ENCODE measurements around the gene C8G. TPM values are rescaled to one million over a fixed set of nuclear protein-coding genes. Genes with fewer than 3 reads are reported as not detected.
A peak's percentile ranks its signal among the peaks of the same experiment; 100 is the strongest.

C8G gene
- total RNA-seq, 1 donor from 2014 or later: not detected

DNA sequence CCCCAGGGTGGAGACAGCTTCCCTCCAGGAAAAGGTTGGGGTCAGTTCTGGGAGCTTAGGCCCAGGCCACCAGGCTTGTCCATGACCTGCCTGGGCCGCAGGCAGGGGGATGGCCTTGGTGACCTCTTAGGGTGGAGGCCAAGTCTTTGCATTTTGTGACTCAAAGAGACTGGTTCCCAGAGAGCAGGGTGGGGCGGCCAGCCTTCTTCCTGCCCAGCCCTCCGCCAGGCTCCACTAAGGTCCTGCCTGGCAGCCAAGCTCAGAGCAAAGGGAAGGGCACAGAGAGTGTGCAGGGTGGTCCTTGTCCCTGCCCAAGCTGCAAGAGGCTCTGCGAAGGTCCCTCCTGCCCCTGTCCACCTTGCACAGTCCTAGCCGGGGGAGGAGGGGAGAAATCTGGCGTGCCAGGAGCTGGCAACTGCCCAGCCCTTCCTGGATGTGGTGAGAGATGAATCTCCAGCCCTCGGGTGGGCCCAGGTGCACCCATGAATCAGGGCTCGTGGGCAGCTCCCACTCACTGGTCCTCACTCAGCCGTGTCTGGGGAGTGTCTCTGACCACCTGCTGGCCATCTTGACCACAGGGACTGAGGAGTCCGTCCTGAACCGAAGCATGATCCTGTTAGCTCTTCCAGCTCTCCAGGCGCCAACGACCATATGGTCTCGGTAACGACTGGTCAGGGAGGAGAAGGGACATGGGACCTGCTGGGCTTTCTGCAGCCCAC is 29.9 kb downstream of the C8G start:
- Histone ChIP-seq H3K36me3 (no peaks in the 10 kb centered on the region), H3K4me1 (peaks cover 42% of the 10 kb centered on the region), H3K9me3 (no peaks in the 10 kb centered on the region), H3K27ac (peak overlapping the region; percentile 87), H3K4me3 (no peak overlapping the region), H3K27me3 (no peaks in the 10 kb centered on the region)
- intact Hi-C loops (cut with DNase I): no loop called here
- no peak for DNase-seq (ENCODE audit: extremely low spot score in 2 of 2)
- TF ChIP-seq POLR2A (IDR thresholded peaks at IDR 0.05) (no peak), POLR2AphosphoS5 (IDR thresholded peaks at IDR 0.05; ENCODE audit: insufficient read depth in 1 of 2, low read depth in 1 of 2) (peak in 1 of 2 donors; percentile 16)

DNA sequence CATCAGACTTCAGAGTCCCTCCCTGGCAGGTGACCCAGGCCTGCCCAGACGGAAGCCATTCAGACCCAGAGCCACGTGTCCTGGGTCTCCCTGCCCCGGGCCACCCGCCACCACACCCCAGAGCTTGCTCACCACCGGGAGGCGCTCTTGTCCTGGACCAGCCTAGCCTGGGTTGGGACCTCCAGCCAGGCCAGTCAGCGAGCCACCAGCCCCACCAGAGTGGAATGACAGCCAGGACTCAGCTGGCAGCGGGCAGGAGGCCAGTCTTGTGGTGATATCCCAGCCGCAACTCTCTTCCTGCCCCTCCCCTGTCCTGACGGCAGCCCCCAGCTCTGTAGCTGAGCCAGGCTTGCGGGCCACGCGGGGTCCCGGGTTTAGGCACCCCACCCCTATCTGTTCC is 30.6 kb downstream of the C8G start:
- H3K4me3 ChIP-seq: no peak overlapping the region
- TF ChIP-seq, protein P1, sequence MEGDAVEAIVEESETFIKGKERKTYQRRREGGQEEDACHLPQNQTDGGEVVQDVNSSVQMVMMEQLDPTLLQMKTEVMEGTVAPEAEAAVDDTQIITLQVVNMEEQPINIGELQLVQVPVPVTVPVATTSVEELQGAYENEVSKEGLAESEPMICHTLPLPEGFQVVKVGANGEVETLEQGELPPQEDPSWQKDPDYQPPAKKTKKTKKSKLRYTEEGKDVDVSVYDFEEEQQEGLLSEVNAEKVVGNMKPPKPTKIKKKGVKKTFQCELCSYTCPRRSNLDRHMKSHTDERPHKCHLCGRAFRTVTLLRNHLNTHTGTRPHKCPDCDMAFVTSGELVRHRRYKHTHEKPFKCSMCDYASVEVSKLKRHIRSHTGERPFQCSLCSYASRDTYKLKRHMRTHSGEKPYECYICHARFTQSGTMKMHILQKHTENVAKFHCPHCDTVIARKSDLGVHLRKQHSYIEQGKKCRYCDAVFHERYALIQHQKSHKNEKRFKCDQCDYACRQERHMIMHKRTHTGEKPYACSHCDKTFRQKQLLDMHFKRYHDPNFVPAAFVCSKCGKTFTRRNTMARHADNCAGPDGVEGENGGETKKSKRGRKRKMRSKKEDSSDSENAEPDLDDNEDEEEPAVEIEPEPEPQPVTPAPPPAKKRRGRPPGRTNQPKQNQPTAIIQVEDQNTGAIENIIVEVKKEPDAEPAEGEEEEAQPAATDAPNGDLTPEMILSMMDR (IDR thresholded peaks at IDR 0.05): no peak
- TF ChIP-seq POLR2A (IDR thresholded peaks at IDR 0.05) (no peak), POLR2AphosphoS5 (IDR thresholded peaks at IDR 0.05; ENCODE audit: insufficient read depth in 1 of 2, low read depth in 1 of 2) (no peak)
- peaks cover 43% of the 10 kb centered on the region for H3K4me1 ChIP-seq
- H3K9me3 ChIP-seq: no peaks in the 10 kb centered on the region
- peak overlapping the region; percentile 87 for H3K27ac ChIP-seq
- H3K36me3 ChIP-seq: no peaks in the 10 kb centered on the region
- intact Hi-C loops (cut with DNase I): no loop called here
- no peak for DNase-seq (ENCODE audit: extremely low spot score in 2 of 2)
- no peaks in the 10 kb centered on the region for H3K27me3 ChIP-seq

DNA sequence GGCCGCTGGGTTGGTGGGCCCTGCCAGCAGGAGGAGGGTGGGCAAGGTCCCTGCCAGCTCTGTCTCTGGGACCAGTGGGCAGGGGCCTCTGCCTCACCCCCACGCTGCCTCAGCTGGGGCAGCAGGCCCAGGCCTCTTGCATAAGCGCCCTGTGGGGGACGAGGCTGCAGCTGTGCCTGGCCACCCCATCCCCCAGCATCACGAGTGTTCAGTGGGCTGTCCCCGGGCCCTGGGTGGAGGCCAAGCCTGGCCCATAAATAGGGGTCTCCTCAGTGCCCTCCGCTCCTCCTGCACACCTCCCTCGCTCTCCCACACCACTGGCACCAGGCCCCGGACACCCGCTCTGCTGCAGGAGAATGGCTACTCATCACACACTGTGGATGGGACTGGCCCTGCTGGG is 32.2 kb downstream of the C8G start, which contains the start of gene PTGDS:
Gene PTGDS, plus strand, starts transcription at position 282 of the 400 bp plus-strand sequence. Its CDS starts 75 bp downstream, at position 357.
- no peak for DNase-seq (ENCODE audit: extremely low spot score in 2 of 2)
- Histone ChIP-seq H3K9me3 (no peaks in the 10 kb centered on the region), H3K36me3 (no peaks in the 10 kb centered on the region), H3K27ac (peak within 1 kb of the TSS; percentile 87), H3K27me3 (no peaks in the 10 kb centered on the region), H3K4me1 (peaks cover 50% of the 10 kb centered on the region), H3K4me3 (peak within 1 kb of the TSS; percentile 49 to 59)
- peak in 1 of 2 donors; percentile 37 for TF ChIP-seq POLR2A (IDR thresholded peaks at IDR 0.05)
- TF ChIP-seq, protein P1 (IDR thresholded peaks at IDR 0.05): no peak
- TF ChIP-seq POLR2AphosphoS5 (IDR thresholded peaks at IDR 0.05; ENCODE audit: insufficient read depth in 1 of 2, low read depth in 1 of 2): peak; percentile 31 to 91
- intact Hi-C loops (cut with DNase I): no loop called here

DNA sequence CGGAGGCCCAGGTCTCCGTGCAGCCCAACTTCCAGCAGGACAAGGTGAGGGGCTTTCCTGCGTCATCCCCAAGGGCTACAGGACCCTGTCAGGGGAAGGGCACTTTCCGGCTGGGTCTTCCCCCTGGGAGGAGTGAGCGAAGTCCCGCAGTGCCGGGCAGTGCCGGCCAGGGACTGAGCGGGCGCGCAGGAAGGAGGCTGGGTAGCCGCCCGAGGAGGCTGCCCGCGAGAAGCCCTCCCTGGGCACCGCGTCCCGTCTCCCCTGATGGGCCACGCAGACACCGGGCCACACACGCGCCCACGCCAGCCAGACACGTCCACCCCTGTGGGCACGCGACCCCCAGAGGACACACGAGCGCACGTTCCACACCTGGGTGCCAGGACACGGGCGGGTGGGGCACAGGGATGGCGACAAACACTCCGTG is 32.6 kb downstream of the C8G start:
- intact Hi-C loops (cut with DNase I): no loop called here

DNA sequence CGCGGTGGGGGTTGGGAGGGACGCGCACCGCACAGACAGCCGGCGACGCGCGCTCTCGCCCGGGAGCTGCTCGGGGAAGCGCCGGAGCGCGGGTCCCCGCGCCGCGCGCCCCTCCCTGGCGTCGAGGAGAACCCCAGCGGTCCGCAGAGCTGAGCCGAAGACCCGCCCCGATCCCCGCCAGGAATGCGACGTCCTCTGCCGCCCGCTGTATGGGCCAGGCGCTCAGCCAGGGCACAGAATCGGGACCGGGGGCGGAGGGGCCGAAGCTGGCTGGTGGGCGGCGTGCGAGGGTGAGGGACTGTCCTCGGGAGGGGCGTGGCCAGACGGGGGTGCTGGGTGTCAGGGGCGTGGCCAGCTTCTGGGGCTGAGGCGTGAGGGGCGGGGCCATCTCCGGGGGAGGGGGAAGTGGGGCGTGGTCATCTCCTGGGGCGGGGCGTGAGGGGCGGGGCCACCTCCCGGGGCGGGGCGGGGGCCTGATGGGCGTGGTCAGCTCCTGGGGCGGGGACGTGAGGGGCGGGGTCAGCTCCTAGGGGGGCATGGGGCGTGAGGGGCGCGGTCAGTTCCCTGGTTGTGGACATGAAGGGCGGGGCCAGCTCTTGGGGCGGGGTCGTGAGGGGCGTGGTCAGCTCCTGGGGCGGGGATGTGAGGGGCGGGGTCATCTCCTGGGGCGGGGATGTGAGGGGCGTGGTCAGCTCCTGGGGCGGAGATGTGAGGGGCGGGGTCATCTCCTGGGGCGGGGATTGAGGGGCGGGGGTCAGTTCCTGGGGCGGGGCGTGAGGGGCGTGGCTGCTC is 33.2 kb downstream of the C8G start:
- DNase-seq (ENCODE audit: extremely low spot score in 2 of 2): no peak
- TF ChIP-seq POLR2AphosphoS5 (IDR thresholded peaks at IDR 0.05; ENCODE audit: insufficient read depth in 1 of 2, low read depth in 1 of 2) (no peak), POLR2A (IDR thresholded peaks at IDR 0.05) (peak in 1 of 2 donors; percentile 29)
- TF ChIP-seq, protein P1 (IDR thresholded peaks at IDR 0.05): no peak
- Histone ChIP-seq H3K27me3 (no peaks in the 10 kb centered on the region), H3K36me3 (no peaks in the 10 kb centered on the region), H3K27ac (peak overlapping the region; percentile 87), H3K4me1 (peaks cover 50% of the 10 kb centered on the region), H3K4me3 (peak overlapping the region; percentile 49 to 59), H3K9me3 (no peaks in the 10 kb centered on the region)
- intact Hi-C loops (cut with DNase I): no loop called here

More for the DNA sequence above, 32.6 kb downstream of the C8G start:
- peak overlapping the region; percentile 87 for H3K27ac ChIP-seq
- peaks cover 50% of the 10 kb centered on the region for H3K4me1 ChIP-seq
- H3K4me3 ChIP-seq: peak overlapping the region; percentile 49 to 59
- no peaks in the 10 kb centered on the region for H3K27me3 ChIP-seq
- H3K9me3 ChIP-seq: no peaks in the 10 kb centered on the region
- TF ChIP-seq, protein P1 (IDR thresholded peaks at IDR 0.05): no peak
- no peak for TF ChIP-seq POLR2A (IDR thresholded peaks at IDR 0.05)
- peak in 1 of 2 donors; percentile 49 for TF ChIP-seq POLR2AphosphoS5 (IDR thresholded peaks at IDR 0.05; ENCODE audit: insufficient read depth in 1 of 2, low read depth in 1 of 2)
- DNase-seq (ENCODE audit: extremely low spot score in 2 of 2): no peak
- no peaks in the 10 kb centered on the region for H3K36me3 ChIP-seq

Data from vagina (tissue), 2 donors.